Measurements from ENCODE around the gene EGR2.

GRCh38 chr10:62805231-62806099, 10.7 kb downstream of the EGR2 start:
- TF ChIP-seq, protein P1, sequence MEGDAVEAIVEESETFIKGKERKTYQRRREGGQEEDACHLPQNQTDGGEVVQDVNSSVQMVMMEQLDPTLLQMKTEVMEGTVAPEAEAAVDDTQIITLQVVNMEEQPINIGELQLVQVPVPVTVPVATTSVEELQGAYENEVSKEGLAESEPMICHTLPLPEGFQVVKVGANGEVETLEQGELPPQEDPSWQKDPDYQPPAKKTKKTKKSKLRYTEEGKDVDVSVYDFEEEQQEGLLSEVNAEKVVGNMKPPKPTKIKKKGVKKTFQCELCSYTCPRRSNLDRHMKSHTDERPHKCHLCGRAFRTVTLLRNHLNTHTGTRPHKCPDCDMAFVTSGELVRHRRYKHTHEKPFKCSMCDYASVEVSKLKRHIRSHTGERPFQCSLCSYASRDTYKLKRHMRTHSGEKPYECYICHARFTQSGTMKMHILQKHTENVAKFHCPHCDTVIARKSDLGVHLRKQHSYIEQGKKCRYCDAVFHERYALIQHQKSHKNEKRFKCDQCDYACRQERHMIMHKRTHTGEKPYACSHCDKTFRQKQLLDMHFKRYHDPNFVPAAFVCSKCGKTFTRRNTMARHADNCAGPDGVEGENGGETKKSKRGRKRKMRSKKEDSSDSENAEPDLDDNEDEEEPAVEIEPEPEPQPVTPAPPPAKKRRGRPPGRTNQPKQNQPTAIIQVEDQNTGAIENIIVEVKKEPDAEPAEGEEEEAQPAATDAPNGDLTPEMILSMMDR (IDR thresholded peaks at IDR 0.05), result no peak
- TF ChIP-seq POLR2AphosphoS5 (IDR thresholded peaks at IDR 0.05; ENCODE audit: low read depth, low read length) (no peak), TCF7L2 (IDR thresholded peaks at IDR 0.05; ENCODE audit: low read depth, low read length) (no peak), REST (IDR thresholded peaks at IDR 0.05; ENCODE audit: insufficient read depth in 1 of 2, low read depth in 2 of 2, low read length in 1 of 2) (no peak)

All from Panc1 (cell line).